Measurements from ENCODE around the gene NR2F6. TPM values are rescaled to one million over a fixed set of nuclear protein-coding genes. Genes with fewer than 3 reads are reported as not detected.
"Not testable (repeated sequence)": the region's sequence is repeated elsewhere in the genome, so short reads cannot be mapped to it uniquely, and the experiment has no call there.

NR2F6 gene
- total RNA-seq, 1 donor from 2014 or later, result 38.7 TPM

DNA sequence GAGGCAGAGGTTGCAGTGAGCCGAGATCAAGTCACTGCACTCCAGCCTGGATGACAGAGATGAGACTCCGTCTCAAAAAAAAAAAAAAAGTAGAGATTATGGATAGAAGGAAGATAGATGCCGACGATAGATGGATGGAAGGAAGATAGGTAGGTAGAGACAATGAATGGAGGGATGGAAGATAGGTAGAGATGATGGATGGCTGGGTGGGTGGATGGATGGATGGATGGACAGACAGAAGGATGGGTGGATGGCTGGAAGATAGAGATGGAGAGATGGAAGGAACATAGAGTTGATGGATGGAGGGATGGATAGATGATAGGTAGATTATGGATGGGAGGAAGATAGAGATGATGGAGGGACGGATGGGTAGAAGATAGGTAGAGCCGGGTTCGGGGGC is 49.1 kb downstream of the NR2F6 start:
- intact Hi-C loops (cut with DNase I), result no loop called here
- DNase-seq (no peak), ATAC-seq (no peak)
- H3K27ac ChIP-seq, result no peak overlapping the region
- no peaks in the 10 kb centered on the region for H3K4me1 ChIP-seq
- H3K4me3 ChIP-seq, result no peak overlapping the region
- no peaks in the 10 kb centered on the region for H3K27me3 ChIP-seq (ENCODE audit: low read depth)
- no peaks in the 10 kb centered on the region for H3K9me3 ChIP-seq
- TF ChIP-seq, protein P1, sequence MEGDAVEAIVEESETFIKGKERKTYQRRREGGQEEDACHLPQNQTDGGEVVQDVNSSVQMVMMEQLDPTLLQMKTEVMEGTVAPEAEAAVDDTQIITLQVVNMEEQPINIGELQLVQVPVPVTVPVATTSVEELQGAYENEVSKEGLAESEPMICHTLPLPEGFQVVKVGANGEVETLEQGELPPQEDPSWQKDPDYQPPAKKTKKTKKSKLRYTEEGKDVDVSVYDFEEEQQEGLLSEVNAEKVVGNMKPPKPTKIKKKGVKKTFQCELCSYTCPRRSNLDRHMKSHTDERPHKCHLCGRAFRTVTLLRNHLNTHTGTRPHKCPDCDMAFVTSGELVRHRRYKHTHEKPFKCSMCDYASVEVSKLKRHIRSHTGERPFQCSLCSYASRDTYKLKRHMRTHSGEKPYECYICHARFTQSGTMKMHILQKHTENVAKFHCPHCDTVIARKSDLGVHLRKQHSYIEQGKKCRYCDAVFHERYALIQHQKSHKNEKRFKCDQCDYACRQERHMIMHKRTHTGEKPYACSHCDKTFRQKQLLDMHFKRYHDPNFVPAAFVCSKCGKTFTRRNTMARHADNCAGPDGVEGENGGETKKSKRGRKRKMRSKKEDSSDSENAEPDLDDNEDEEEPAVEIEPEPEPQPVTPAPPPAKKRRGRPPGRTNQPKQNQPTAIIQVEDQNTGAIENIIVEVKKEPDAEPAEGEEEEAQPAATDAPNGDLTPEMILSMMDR (IDR thresholded peaks at IDR 0.05), result no peak
- H3K36me3 ChIP-seq, result peaks cover 96% of the 10 kb centered on the region

DNA sequence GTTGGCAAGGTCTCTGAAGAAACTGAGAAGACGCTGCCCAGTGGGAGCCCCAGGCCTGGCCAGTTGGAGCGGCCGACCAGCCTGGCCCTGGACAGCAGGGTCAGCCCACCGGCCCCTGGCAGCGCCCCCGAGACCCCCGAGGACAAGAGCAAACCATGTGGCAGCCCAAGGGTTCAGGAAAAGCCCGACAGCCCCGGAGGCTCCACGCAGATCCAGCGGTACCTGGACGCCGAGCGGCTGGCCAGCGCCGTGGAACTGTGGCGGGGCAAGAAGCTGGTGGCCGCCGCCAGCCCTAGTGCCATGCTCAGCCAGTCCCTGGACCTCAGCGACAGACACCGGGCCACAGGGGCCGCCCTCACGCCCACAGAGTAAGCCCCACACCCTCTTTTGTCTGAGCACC is 50.6 kb downstream of the NR2F6 start:
- intact Hi-C loops (cut with DNase I), result no loop called here
- no peaks in the 10 kb centered on the region for H3K27me3 ChIP-seq (ENCODE audit: low read depth)
- H3K4me1 ChIP-seq, result no peaks in the 10 kb centered on the region
- ATAC-seq (peak in 1 of 2 donors; percentile 12), DNase-seq (no peak)
- H3K4me3 ChIP-seq, result no peak overlapping the region
- TF ChIP-seq, protein P1 (IDR thresholded peaks at IDR 0.05), result no peak
- H3K27ac ChIP-seq, result no peak overlapping the region
- no peaks in the 10 kb centered on the region for H3K9me3 ChIP-seq
- peaks cover 96% of the 10 kb centered on the region for H3K36me3 ChIP-seq

DNA sequence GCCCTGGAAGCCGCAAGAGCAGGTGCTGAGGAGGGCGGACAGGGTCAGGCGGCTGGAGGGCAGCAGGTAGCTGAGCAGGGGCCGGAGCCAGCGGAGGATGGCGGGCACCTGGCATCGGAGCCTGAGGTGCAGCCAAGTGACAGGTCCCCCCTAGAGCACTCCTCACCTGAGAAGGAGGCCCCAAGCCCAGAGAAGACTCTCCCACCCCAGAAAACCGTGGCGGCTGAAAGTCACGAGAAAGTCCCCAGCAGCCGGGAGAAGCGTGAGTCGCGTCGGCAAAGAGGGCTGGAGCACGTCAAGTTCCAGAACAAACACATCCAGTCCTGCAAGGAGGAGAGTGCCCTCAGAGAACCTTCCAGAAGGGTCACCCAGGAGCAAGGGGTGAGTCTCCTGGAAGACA is 51.1 kb downstream of the NR2F6 start:
- DNase-seq (no peak), ATAC-seq (no peak)
- no peaks in the 10 kb centered on the region for H3K9me3 ChIP-seq
- H3K4me1 ChIP-seq, result no peaks in the 10 kb centered on the region
- no peak overlapping the region for H3K27ac ChIP-seq
- H3K4me3 ChIP-seq, result no peak overlapping the region
- TF ChIP-seq, protein P1 (IDR thresholded peaks at IDR 0.05), result no peak
- H3K36me3 ChIP-seq, result peaks cover 96% of the 10 kb centered on the region
- no peaks in the 10 kb centered on the region for H3K27me3 ChIP-seq (ENCODE audit: low read depth)
- intact Hi-C loops (cut with DNase I), result no loop called here

DNA sequence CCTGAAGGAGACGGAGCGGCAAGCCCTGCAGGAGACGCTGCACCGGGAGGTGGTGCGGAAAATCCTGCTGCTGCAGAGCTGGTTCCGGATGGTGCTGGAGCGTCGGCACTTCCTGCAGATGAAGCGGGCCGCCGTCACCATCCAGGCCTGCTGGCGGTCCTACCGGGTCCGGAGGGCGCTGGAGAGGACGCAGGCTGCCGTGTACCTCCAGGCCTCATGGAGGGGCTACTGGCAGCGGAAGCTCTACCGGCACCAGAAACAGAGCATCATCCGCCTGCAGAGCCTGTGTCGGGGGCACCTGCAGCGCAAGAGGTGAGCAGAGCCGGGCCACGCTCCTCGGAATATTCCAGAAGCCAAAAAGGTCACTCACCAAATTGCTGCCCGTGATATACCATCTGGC is 53.0 kb downstream of the NR2F6 start:
- no peak for ATAC-seq
- TF ChIP-seq, protein P1 (IDR thresholded peaks at IDR 0.05), result no peak
- intact Hi-C loops (cut with DNase I), result no loop called here

DNA sequence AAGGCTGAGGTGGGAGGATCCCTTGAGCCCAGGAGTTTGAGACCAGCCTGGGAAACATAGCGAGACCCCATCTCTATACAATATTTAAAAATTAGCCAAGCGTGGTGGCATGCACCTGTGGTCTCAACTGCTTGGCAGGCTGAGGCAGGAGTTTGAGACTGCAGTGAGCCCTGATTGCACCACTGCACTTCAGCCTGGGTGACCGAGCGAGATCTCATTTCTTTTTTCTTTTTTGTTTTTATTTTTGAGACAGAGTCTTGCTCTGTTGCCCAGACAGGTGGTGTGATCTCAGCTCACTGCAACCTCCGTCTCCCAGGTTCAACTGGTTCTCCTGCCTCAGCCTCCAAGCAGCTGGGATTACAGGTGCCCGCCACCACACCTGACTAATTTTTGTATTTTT is 54.0 kb downstream of the NR2F6 start:
- H3K9me3 ChIP-seq; H3K27ac ChIP-seq; H3K27me3 ChIP-seq (ENCODE audit: low read depth); ATAC-seq; H3K4me1 ChIP-seq; DNase-seq; H3K4me3 ChIP-seq; intact Hi-C loops (cut with DNase I): not testable (repeated sequence)
- peaks cover 97% of the 10 kb centered on the region for H3K36me3 ChIP-seq

More for the DNA sequence above, 53.0 kb downstream of the NR2F6 start:
- no peak for DNase-seq
- Histone ChIP-seq H3K4me1 (no peaks in the 10 kb centered on the region), H3K27ac (no peak overlapping the region), H3K4me3 (no peak overlapping the region), H3K36me3 (peaks cover 96% of the 10 kb centered on the region), H3K9me3 (no peaks in the 10 kb centered on the region), H3K27me3 (ENCODE audit: low read depth) (no peaks in the 10 kb centered on the region)

DNA sequence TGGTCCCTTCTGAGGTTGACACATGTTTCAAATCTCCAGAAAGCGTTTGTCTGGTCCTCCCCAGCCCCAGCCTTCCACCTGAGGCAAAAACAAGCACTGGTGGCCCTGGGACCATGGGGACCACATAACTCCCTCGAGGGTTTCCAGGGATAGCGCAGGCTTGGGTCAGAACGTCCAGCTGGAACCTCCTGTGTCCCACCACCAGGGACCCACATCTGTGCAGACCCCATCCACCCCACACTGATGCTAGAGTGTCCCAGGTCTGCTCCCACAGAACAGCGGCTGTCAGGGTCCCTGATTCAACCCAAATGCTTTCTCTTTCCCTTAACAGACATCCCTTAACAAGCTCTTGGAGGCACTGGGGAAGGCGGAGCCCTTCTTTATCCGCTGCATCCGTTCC is 60.1 kb downstream of the NR2F6 start:
- Histone ChIP-seq H3K9me3 (no peaks in the 10 kb centered on the region), H3K4me3 (no peak overlapping the region), H3K27me3 (ENCODE audit: low read depth) (no peaks in the 10 kb centered on the region), H3K27ac (no peak overlapping the region), H3K36me3 (peaks cover 97% of the 10 kb centered on the region), H3K4me1 (peaks cover 8% of the 10 kb centered on the region)
- TF ChIP-seq, protein P1 (IDR thresholded peaks at IDR 0.05), result no peak
- ATAC-seq (no peak), DNase-seq (no peak)
- intact Hi-C loops (cut with DNase I), result no loop called here
